ENCODE data around the gene RAD17.
"Not testable (repeated sequence)": the region's sequence is repeated elsewhere in the genome, so short reads cannot be mapped to it uniquely, and the experiment has no call there.

RAD17 gene

GRCh38 chr5:69369340-69370121, at the start of gene RAD17, which contains the start of the genes AK6 and TAF9:
RAD17 (plus strand) TSS chr5:69369818; CDS start chr5:69372209, 2,391 bp downstream.
AK6 (minus strand) TSS chr5:69369520; CDS start chr5:69369490, 30 bp downstream.
TAF9 (minus strand) TSS chr5:69369520; CDS start chr5:69365737, 3,783 bp downstream.
- H3K27ac ChIP-seq = peak within 1 kb of the TSS; percentile 92
- peak; percentile 64 for DNase-seq (ENCODE audit: low read depth, low spot score)

DNA sequence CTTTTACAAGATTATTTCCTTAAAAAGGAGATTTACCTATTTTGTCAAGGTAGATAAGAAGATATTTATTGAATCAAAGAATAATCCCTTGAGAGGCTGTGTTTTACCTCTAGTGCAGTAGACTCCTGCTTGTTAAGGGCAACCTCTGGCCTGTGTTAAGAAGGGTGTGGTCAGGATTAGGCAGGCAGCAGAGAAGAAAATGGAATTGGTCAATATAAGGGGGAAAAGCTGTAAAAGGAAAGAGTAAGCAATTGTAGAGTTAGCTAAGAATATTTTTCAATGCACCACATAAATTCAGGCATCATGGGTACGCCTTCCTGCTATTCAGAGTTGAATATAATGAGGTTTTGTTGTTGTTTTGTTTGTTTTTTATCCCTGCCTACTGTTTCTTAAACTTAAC, 43.3 kb upstream of the RAD17 start:
- DNase-seq (ENCODE audit: low read depth, low spot score) = no peak
- no peak overlapping the region for H3K27ac ChIP-seq

DNA sequence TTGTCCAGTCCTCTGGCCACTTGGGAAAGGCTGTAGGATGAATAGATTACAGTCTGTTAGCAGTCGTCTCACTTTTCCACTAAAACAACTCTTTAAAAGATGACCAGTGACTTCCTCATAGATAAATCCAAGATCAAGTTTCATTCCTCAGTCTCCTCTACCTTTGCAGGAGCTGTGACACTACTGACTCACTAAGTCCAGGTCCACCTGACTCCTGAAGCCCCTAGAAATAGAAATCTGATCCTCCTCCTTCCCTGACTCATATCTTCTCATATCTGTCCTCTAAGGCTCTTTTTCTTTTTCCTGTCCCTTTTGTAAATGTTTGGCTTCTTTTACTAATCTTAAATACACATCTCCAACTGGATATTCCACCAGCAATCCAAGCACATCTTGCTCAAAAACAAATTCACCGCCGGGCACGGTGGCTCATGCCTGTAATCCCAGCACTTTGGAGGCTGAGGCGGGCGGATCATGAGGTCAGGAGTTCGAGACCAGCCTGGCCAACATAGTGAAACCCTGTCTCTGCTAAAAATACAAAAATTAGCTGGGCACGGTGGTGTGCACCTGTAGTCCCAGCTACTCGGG, 39.6 kb upstream of the RAD17 start:
- no peak overlapping the region for H3K27ac ChIP-seq
- no peak for DNase-seq (ENCODE audit: low read depth, low spot score)

GRCh38 chr5:69331528-69332445, 37.8 kb upstream of the RAD17 start:
- DNase-seq (ENCODE audit: low read depth, low spot score) = no peak
- H3K27ac ChIP-seq = peak overlapping the region; percentile 40

- not testable (repeated sequence) for H3K27ac ChIP-seq; DNase-seq (ENCODE audit: low read depth, low spot score)
These were observed 35.8 kb upstream of the RAD17 start for GRCh38 chr5:69333668-69334315.

- DNase-seq (ENCODE audit: low read depth, low spot score) = no peak
- H3K27ac ChIP-seq = no peak overlapping the region
These were observed 34.8 kb upstream of the RAD17 start for GRCh38 chr5:69334793-69335268.

GRCh38 chr5:69335341-69335935, 34.2 kb upstream of the RAD17 start:
- no peak overlapping the region for H3K27ac ChIP-seq
- no peak for DNase-seq (ENCODE audit: low read depth, low spot score)

- no peak for DNase-seq (ENCODE audit: low read depth, low spot score)
- H3K27ac ChIP-seq = no peak overlapping the region
These were observed 28.0 kb upstream of the RAD17 start for GRCh38 chr5:69341520-69342161.

DNA sequence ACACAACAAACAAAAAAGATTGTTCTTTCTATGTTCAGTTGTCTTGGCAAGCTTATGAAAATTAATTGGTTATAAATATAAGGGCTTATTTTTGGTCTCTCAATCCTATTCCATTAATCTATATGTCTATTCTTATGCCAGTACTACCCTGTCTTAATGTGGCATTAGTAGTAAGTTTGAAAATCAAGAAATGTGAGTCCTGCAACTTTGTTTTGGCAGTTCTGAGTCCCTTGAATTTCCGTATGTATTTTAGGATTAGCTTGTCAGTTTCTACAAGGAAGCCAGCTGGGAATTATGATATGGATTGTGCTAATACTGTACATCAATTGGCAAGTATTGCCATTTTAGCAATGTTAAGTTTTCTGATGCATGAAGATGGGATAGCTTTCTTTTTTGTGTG, 26.5 kb upstream of the RAD17 start:
- DNase-seq (ENCODE audit: low read depth, low spot score) = no peak

GRCh38 chr5:69350664-69351063, 19.0 kb upstream of the RAD17 start:
- DNase-seq (ENCODE audit: low read depth, low spot score) = no peak
- no peak overlapping the region for H3K27ac ChIP-seq

More for the DNA sequence above, 26.5 kb upstream of the RAD17 start:
- no peak overlapping the region for H3K27ac ChIP-seq

- DNase-seq (ENCODE audit: low read depth, low spot score) = no peak
These were observed 9.9 kb upstream of the RAD17 start for GRCh38 chr5:69359699-69360098.

GRCh38 chr5:69360442-69360841, 9.2 kb upstream of the RAD17 start:
- H3K27ac ChIP-seq = no peak overlapping the region
- no peak for DNase-seq (ENCODE audit: low read depth, low spot score)

More at GRCh38 chr5:69359699-69360098, 9.9 kb upstream of the RAD17 start:
- H3K27ac ChIP-seq = no peak overlapping the region

DNA sequence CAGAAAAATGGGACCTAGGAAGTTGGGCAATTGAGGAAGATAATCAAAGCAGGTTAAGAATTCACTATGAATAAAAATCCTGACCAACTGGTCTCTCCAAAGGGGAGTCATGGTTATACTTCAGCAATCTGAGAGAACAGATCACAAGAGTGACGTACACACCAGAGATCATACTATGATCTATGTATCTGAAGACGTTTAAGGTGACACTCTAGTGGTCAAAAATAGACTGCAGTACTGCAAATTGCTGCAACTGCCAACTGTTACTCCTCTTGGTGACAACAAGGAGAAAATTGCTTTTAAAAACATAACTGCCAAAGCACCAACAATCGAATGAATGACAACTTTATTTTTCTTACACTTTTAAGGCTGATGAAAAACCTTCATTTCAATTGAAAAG, 5.2 kb upstream of the RAD17 start:
- DNase-seq (ENCODE audit: low read depth, low spot score) = no peak
- H3K27ac ChIP-seq = no peak overlapping the region

DNA sequence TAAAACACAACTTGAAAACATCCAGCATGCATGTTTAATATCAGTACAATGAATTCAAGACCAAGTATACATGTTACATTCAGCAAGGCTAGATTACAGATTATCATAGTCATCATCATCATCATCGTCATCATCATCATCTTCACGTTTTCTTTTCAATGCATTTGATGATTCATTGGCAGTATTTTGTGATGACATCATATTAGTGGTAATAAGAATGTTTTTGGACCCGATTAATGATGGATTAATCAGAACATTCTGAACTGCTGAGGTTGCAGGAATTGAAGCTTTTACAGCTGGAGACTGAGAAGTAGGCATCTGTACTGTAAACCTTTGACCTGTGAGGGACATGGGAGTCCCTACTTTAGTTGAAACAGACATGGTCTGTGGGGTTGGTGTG, 4.8 kb upstream of the RAD17 start:
- no peak for DNase-seq (ENCODE audit: low read depth, low spot score)

DNA sequence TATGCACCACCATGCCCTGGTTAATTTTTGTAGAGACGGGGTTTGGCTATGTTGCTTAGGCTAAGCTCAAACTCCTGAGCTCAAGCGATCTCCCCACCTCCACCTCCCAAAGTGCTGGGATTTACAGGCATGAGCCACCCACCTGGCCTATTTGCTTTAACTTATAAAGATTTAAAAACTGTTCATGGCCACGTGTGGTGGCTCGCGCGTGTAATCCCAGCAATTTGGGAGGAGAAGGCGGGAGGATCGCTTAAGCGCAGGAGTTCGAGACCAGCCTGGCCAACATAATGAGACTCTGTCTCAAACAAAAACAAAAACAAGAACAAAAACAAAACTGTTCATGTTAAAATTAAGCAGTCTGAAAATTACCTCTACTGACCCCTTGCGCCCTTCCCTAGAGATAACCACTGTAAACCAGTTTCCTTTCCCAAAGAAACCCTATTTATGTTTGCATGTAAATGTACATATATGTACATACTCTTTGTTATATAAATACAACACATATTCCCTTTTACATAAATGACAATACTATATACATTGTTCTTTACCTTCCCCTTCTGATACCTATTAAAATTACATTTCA, 1.8 kb upstream of the RAD17 start:
- DNase-seq (ENCODE audit: low read depth, low spot score) = no peak
- H3K27ac ChIP-seq = no peak overlapping the region

More for the DNA sequence above, 4.8 kb upstream of the RAD17 start:
- no peak overlapping the region for H3K27ac ChIP-seq

DNA sequence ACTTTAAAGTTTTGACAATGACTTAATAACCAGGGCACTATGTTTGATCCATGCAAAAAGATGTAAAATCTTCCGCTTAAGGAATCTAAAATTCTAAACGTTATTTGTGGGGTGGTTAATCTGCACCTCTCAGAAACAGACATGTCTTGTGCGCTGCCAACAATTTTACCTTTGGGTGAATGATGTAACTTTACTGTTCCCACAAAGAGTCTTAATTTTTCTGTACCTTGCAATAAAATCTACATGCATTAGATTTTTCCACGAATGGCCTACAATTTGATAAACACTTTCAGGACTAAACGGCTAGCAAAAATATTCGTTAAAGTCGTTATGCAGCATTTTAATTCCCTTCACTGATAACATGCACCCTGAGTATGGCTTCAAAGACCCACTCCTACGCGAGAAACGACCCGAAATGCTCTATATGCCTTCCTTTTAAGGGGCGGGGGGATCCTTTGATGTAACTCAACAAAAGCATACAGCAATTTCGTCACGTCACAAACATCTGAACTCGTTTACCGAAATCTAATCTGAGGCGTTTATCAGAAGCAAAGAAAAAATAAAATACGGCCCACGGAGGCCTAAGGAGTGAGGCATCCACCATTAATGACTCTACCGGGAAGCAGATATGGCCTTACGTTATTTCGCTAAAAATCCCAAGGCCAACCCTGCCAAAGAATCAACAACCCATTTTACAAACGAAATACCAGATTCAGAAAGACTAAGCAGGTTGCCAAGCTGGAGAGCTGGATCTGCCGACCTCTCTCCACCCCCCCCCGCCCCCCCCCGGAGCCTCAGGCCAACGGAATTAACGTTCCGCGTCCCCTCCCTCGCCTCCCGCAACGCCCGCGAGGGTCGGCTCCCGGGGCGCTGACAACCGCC, 919 bp upstream of the RAD17 start:
- peak overlapping the region; percentile 92 for H3K27ac ChIP-seq
- DNase-seq (ENCODE audit: low read depth, low spot score) = no peak

- H3K27ac ChIP-seq = peak overlapping the region; percentile 92
- DNase-seq (ENCODE audit: low read depth, low spot score) = not testable (repeated sequence)
These were observed 717 bp downstream of the RAD17 start for GRCh38 chr5:69370335-69370734.

GRCh38 chr5:69372394-69372793, 2.8 kb downstream of the RAD17 start:
- no peak overlapping the region for H3K27ac ChIP-seq
- DNase-seq (ENCODE audit: low read depth, low spot score) = no peak
